DMS153 treated with DMSO at 0.1 percent for 48 hours (cell line): Measurements from ENCODE around the gene MAPKAPK3.

Experiments
- DNase-seq: peaks from one replicate; lab custom pipeline; 2025; ENCODE audit not compliant: unreplicated experiment; lab: John Stamatoyannopoulos, UW

MAPKAPK3 gene

DNA sequence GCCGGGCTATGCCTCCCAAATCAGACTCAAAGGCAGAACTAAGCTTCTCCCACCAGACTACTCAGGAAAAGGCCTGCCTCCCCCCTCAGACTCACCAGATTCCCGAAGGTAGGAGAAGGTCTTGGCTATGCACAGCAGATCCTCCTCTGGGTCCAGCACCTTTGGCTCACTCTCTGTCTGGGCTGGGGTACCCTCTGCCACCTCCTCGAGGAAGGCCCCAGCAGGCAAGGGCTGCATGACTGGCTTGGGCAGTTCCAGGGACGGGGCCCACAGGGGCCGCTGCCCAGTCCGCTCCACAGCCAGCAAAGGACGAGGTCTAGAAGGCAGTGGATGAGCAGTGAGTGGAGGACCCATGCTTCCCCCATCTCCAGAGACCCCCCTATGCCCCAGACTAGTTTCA is 8.7 kb upstream of the MAPKAPK3 start:
- no peak for DNase-seq

DNA sequence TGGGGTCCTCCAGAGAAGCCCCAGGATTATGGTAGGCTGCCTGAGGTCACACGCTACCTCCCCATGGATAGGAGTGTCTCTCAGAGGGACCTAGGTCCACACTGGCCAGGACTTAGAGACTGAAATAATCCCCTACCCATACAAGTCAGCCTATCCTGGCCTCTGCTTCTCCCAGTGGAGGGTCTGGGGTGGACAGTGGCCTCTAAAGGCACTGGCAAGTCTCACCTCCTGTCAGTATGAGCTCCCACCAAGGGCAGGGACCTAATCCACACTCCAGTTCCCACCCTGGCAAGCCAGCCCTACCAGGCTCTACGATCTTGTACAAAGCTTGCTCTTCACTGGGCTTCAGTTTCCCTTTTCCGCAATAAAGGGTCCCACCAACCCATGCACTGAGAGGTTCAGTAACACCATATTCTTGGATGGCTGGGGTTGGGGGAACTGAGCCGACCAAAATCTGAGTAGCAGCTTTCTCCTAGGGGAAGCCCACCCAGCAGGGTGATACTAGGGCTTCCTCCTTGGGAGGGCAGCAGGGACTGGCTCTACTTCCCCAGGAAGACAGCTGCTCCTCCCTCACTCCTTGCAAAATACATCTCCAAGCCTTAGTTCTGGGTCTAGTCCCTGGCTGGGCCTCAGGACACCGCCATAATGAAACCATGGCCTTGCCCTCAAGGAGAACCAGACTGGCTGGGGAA is 7.7 kb upstream of the MAPKAPK3 start:
- no peak for DNase-seq

DNA sequence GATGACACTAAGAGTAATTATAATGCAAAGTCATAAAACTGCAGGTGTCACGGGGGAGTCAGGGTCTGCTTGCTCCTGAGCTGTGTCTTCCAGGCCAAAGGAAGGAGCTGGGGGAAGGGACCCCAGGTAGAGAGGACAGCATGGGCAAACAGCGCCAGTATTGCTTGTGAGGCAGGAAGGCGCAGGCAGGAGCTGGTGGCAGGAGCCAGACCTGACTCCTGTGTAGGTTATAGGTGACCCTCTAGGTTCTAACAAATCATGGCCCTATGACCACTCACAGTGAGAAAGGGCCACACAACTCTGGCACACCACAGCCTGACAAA is 7.2 kb upstream of the MAPKAPK3 start:
- no peak for DNase-seq

DNA sequence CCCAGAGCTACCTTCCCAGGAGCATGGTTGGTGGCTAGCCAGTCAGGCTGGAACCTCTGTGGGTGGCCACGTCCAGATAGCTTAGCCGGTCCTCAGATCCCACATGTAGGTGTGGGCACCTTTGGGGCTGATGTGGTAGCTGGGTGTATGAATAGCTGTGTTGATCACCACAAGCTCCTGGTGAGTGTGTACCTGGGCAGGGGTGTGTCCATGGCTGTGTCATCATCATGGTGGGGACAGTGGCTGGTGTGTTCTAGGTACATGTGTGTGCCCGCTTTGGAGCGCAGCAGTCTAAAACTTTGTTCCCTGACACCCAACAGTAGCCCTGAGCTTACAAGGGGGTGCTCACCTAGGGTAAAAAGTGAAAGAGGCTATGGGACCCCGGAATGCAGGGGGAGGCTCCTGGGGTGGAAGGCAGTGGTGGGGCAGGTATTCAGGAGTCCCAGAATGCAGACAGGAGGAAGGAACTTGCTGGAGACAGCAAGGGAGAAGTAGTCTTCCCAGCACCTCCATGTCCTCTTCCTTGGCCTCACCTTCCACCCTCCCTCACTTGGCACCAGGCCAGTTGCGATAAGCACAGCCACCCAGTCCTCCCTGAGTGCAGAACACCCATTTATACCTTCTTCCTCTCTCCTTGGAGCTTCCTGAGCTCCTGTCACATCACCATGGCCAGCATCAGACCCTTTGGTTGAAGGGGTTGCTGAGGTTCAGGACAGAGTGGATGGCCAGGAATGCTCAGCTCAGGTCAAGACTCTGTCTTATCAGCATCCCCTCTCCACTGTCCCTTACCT is 6.6 kb upstream of the MAPKAPK3 start:
- no peak for DNase-seq

DNA sequence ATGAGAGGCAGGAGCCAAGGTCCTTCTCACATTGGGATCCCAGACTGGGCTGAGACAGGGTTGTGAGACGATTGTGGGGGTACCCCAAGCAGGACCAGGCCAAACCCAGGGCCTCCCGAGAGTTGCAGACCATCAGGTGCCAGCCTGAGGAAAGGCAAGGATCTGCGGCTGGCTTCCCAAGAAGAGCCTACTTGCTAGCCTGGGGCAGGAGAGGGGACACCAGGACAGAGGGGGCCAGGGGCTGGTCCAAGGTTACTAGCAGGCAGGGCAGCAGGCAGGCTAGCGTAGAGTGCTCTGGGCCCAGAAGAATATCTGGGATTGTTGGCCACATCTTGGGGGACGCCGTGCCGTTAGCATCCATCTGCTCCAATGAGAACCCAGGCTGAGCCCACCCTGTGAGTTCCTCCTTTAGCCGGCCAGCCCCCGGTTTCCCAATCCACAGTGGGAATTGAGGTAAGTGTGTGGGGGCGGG is 5.9 kb upstream of the MAPKAPK3 start:
- no peak for DNase-seq

DNA sequence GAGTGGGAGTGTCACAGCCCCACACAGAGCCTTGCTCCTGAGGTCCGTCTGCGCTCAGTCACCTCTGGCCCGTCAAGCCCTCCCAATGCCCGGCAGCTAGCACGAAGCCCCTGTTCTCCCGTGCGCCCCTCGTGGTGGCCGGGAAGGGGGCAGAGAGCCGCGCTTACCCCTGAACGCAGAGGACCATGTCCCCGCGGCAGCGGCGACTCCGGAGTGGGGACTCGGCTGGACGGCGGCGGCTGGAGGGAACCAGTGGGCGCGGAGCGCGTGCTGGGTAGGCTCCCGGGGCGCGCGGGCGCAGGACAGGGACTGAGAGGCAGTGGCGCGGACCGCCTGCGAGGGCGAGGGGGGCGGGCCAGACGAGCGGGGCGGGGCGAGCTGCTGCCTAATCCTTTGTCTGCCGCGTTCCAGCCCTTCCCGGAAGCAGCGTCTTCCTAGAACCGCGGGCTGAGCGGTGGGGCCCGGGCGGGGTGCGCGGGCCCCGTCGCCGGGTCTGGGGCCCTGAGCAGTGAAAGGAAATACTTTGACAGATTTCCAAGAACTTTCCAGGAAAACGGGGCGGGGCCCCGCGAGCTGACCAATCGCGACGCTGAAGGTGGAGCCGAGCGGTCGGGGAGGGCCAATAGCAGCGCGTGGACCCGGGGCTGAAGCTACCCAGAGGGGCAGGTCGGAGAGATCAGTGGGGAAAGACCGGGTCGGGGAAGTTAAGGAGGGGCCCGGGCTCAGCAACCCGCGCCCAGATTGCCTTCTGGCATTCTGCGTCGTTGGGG is 5.3 kb upstream of the MAPKAPK3 start, which contains the start of gene CISH:
TSS of gene CISH (minus strand) at position 311 of the 770 bp plus-strand sequence. CDS start at position 187, 124 bp downstream.
- peak; percentile 18 for DNase-seq

DNA sequence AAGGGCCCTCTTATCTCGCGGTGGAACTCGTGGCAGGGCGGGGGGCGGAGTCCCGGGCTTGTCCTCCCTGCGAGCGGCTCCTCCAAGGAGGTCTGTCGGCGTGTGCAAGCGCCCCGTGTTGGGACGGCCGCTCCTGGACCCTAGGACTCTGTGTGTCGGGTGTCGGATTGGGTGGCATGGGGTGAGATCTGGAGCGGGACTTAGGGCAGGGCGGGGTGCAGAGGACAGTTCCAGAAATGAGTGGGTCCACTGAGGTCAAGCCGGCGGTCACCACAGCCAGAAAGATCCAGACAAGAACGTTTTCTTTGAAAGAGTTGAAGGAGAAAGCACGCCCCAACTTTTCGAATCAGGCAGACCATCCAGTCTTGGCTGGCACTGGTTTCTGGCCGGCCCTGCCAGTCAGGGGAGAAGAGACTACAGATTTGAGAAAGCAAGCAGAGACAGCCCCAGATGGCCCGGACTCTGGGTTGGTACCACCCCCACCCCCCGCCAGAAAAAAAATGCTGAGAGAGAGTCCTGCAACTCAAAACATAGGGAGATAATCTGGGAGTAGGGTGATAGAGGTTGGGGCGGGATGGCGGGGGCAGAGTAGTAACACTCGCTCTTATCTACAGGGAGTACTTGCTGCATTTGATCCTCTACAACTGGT is 4.6 kb upstream of the MAPKAPK3 start:
- DNase-seq, result no peak

DNA sequence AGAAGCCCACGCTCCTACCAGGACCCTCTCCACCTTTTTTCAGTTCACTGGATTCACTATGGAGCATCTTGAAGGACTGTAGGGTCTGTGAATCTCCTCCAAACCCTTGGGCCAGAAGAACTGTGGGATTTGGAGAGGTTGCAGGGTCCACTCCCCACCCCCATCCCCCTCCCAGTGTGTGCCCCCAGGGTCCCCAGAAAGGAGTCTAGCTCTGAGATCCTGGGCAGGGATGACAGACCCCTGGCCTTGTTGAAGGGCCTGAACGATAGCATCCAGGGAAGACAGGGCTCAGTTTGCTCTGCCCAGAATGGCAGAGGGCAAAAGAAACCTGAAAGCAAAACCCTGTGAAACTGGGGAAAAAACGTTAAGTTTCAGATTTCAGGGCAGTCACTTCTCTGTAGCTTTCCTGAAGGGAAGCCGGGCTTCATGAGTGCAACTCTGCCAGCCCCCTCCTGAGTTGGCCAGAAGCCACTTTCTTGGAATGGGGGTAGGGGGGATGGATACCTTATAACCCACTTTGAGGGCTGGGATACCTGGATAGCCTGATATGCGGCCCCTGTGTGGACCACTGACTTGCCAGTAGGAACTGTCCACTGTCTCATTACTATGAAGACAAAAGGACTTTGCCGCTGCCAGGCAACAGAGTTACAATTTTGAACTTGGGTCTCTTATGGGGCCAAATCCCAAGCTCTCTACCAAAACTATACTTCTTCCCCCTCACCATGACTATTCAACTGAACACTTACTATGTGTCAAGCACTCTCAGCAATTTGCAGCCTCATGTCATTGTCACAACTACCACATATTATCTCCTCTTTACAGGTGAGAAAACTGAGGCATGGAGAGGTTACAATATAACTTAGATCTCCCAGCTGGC is 3.7 kb upstream of the MAPKAPK3 start:
- DNase-seq, result no peak

DNA sequence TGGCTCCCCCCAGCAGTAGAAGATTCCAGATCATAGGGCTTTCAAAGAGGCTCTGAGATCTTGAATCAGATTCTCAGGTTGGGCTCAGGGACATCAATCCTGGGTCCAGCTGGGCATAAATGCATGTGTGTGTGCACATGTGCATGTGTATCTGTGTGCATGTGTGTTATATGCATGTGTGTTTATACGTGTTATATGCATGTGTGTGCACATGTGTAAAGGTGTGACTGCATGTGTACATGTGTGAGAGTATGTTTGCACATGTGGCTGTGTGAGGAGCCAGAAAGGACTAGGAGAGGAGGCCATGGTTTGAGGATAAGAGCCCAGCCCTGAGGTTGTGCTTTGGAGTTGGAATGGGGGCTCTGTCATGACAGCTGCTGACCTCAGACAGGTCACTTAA is 1.8 kb upstream of the MAPKAPK3 start:
- no peak for DNase-seq

DNA sequence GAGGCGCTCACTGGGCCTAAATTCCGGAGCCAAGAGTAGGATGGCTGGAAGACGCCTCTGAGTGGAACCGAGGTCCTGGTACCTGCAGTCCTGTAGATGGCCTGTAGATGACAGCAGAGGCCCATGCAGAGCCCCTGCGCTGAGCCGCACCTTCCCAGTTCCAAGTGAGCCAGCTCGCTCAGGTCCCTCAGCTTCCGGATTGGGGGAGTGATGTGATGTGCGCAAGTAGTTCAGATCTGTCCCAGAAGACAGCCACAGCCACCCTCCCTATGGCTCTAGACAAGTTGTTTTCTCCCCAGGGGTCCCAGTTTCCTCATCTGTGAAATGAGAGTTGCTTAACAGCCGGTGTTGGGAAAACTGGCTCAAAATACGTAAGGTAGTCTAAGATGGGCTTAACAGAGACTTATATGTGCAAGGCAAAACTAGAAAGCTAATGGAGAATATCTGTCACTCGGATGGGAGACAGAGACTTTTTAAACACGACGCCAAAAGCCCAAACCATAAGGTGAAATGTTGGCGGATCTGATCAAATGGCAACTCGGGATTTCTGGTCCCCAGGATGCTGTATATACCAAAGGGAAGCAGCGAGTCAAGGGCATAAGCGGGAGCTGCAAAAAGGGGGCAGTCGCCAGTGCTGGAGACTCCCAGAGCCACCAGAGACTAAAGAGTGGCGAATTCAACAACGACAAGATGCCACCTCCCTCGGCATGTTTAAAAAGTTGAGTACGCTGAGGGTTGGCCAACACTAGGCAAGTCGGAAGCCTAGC is 765 bp upstream of the MAPKAPK3 start:
- peak; percentile 47 for DNase-seq

DNA sequence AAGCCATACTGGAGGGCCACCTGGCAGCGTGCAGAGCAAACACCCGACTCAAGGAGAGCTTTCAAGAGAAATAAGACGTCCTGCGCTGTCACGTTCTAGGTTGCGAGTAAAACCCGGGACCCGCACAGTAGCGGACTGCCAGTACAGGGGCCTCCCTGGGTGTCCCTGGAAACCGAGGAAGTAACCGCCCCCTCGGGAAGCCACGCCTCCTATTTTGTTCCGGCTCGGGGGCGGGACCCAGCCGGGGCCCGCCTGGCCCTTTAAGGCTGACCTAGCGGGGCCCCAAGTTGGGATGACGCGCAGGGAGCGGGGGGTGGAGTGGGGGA is 218 bp upstream of the MAPKAPK3 start:
- DNase-seq, result peak; percentile 40

DNA sequence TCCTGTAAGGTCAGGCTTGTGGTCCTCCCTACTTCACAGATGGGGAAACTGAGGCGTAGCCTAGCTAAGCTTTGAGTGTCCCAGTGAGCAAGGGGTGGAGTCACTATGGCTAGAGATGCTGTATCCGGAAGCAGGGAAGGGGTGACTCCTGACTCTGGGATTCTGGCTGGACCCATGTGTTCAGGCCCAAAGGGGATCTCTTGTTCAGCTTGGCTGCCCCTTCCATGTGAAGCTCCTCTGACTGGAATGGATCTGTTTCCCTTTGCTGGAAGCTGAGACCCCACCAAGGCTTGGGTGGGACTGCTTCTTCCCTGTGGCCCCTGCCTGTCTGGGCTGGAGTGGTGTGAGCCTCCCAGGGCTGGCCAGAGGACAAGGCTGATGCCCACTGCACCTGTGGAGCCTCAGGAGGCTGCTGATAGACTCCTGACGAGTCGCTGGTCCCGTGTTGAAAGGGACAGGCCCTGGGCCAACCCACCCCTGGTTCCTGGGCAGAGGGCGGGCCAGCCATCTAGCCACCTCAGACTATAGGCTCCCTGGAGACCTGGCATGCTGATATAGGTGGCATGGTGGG is 1.0 kb downstream of the MAPKAPK3 start:
- no peak for DNase-seq

DNA sequence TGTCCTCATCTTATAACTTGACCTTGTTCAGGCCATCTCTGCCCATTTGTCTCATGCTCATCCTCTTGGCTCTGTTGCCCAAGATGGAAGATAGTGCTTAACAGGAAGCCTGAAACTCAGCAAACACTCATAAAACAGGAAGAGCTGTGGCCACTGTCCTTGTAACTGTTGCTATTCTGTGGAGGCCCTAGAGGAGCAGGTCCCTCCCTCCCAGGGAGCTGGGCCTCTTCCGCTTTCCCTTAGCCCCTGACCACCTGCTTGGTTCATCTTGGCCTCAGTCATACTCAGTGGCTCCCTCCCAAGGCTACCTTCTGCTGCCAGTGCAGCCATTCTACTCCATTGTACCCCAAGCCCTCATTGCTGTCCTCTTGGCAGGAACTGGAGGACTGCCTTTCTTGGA is 3.5 kb downstream of the MAPKAPK3 start:
- no peak for DNase-seq

DNA sequence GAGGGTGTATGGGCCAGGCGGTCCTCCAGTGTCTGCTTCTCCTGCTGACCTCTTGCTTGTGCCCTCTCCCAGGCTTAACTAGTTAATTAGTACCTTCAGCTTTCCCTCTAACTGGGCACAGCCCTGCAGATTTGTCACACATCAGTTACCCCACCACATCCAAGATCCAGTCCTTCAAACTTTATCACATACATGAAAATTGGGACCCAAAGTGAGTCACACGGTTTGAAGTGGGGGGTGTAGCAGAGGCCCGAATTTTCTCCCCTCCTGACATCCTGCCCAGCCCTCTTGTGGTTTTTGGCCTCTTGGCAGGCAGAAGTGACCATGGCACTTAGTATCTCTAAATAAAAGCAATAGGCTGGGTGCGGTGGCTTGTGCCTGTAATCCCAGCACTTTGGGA is 3.9 kb downstream of the MAPKAPK3 start:
- no peak for DNase-seq

DNA sequence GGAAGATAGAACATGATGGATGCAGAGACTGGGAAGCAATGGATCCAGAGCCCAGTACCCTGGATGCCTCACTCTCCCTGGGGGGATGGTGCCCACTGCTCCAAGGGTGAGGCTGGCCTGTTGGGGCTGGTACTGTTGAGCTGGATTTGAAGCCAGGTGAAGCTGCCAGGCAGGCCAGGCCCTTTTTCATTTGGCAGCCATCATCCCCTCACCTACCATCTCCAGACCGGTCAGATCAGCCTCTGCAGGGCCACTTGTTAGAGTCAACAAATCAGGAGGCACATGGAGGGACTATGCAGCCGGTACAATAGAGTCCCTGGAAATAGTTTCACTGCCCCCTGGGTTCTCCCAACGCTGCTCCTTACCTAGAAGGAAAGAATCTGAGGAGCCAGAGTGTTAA is 5.9 kb downstream of the MAPKAPK3 start:
- DNase-seq, result no peak

DNA sequence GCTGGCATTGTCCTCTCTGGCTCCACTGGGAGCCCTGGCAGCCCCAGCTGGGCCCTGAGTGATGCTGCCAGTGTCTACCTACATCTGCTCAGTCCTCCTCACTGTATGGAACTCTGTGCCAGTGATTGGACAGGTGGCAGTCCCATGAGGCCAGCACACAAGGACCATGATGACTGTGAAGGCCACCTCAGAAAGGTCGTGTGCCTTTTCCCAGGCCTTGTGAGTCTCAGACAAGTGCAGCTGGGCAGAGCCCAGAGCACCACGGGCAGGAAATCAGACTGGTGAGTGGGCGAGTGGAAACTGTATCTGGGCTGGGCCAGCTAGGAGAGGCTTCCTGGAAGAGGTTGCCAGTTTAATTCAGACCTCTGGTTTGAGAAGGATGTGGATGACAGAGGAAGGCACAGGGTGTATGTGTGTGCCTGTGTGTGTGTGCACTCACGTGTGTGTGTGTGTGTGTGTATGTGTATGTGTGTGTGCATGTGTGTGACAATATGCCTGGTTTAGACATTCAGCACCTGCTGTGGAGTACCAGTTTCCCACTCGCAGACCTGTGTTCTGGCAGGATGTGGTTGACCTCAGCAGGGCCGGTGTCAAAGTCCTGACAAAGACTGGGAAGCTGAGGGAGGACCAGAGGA is 7.0 kb downstream of the MAPKAPK3 start:
- DNase-seq, result no peak

DNA sequence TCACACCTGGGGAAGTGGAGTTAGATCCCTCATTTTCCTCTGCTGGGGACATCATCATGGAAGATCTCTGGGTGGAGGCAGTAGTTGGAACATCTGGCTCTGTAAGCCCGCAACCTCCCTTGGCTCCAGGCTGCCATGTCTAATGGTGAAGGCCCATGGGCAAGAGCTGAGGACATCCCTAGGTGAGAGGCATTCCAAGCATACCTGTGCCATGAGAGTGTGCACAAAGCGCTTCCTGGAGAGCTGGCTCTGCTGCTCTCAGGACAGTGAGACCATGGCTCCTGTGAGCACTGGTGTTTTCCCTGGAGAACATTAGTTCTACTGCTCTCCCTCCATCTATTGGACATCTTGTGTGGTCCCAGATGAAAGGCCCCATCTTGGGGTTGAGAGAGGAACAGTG is 7.7 kb downstream of the MAPKAPK3 start:
- DNase-seq, result no peak

DNA sequence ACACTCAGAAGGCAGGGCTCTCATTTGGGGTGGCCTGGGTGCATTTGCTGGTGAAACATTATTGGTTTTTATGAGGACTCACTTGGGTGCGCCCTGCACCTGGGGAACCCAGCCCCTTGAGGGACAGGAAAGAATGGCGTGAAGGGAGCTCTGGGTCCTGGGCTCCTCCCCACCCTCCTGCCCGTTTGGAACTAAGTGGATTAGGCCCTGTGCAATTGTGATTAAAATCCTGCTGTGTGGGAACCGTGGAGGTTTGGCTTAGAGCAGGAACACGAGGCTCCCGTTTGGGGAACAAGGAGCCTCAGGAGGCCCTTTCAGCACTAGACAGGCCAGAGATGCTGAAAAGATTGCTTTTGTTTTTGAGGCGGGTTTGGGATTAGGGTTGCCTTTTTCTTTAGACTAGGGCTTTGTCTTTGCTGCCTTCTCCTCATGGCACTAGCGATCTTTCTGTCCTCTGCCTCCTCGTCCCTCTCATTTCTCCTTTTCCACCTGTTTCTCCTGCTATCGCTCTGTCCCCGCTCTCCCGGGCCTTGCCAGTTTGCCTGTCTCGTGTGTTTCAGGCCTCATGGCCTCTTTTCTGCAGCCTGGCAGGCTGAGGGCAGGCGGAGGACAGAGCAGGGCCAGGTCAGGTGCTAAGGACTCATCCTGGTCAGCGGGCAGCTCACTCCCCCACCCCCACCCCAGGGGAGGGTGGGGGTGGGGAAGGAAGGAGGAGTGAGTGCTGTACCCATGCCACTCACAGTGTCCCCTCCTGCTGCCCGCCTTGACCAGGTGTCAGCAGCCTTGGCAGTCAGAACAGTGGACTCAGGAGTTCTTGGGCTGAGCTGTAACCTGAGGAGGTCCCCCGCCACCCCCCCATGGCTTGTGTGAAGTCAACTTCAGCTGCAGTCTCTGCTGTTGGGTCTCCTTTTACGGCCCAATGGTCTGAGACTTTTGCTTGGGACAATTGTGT is 8.6 kb downstream of the MAPKAPK3 start:
- no peak for DNase-seq
